Spleen (tissue), 7 donors: ENCODE measurements around the gene LYRM4.

Experiments used
- CTCF ChIP-seq, 11 experiments: fragments of 200-600 bp in 7 of 11; fragments of 450-650 bp in 4 of 11; sonication (generic) in 4 of 11; IDR thresholded peaks in 8 of 11; conservative IDR thresholded peaks in 3 of 11; 1 replicate in 7 of 11; 2 replicates in 4 of 11; pipeline versions ENCODE4 v1.4.0 to v1.8.0; 2016 to 2021; ENCODE audit warnings: antibody characterized with exemption in 11 of 11, inconsistent platforms in 4 of 11, mild to moderate bottlenecking in 1 of 11
- POLR2AphosphoS5 ChIP-seq, 3 donors: sonication (generic); formaldehyde crosslinking; IDR thresholded peaks; one replicate each; pipeline ENCODE4 v1.5.1; 2017; ENCODE audit warnings: antibody characterized with exemption in 3 of 3
- donor health status: DM: no; HTN: no; CAD: no; lungs with moderate emphysema.
- donor health status: DM: no; HTN: no; CAD: no.
- donor health status: DM: no; HTN: no; CAD: no.

- TF ChIP-seq CTCF (IDR thresholded peaks at IDR 0.05 in 8 of 11, conservative IDR thresholded peaks at IDR 0.05 in 3 of 11) (no peak), POLR2AphosphoS5 (IDR thresholded peaks at IDR 0.05) (no peak)
Observed at GRCh38 chr6:5270093-5270680, 9.4 kb upstream of the LYRM4 start.
